Astrocyte of the hippocampus (primary cell): ENCODE data around the gene RNF175.

Experiments
- DNase-seq: peaks from one replicate; pipeline ENCODE4 v3.0.0; 2011; ENCODE audit warnings: low read depth, low spot score

The RNF175 gene

DNA sequence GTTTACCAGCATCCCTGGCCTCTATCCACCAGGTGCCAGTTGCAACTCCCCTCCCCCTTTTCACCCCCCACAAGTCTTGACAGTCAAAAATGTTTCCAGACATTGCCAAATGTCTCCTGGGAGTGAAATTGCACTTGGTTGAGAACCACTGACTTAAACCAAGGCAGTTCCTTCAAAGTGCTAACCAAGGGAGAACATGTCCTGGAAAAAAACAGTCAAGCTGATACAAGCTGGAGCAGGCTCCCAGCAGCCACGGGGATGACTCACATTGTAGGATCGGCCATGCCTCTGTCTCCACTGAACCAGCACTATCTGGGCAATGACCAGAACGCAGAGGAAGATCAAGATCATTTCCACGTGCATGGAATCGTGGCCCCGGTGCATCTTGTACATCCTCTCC, 11.4 kb downstream of the RNF175 start:
- peak; percentile 82 for DNase-seq

DNA sequence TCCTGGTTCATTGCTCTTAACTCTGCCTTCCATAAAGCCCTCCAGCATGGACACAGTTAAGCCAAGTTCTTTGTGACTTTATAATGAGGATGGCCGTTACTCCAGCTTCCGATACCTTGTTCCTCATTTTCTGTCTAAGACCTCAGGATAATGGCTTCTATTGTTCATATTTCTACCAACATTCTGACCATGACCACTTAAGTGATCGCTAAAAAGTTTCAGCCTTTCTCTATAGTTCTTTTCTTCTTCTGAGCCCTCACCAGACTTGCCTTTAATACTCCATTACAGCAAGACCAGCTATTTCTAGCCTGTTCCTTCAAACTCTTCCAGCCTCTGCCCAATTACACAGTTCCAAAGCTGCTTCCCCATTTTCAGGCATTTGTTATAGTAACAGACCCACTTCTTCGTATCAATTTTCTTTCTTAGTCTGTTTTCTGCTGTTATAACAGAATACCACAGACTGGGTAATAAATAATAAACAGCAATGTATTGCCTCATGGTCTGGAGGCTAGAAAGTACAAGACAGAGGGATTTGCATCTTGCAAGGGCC, 12.3 kb downstream of the RNF175 start:
- DNase-seq, result no peak

DNA sequence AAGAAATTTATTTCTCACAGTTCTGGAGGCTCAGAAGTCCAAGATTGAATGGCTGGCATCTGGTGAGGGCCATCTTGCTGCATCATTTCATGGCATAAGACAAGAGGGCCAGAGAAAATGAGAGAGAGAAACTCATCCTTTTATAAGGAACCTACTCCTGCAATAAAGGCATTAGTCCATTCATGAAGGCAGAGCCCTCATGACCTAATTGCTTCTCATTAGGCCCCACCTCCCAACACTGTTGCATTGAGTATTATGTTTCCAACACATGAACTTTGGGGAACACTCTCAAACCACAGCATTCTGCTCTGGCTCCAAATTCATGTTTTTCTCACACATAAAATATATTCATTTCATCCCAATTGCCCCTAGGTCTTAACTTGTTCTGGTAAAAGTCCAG, 14.2 kb downstream of the RNF175 start:
- DNase-seq, result no peak

DNA sequence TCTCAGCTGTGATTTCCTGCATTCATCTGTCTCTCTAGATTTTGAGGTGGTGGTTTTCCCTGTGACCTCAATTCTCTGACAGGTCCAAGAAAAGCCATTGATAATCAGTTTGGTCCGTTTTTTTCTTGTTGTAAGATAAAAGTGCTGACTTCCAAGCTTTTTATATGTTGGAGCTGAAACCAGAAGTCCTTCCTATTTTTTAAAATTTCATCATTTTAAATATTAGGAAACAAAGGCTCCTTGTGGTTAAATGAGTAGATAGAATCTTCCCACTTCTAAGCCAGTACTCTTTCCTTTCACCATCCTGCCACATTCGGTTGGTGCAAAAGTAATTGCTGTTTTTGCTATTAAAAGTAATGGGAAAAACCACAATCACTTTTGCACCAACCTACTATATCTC, 18.3 kb downstream of the RNF175 start:
- DNase-seq, result no peak

DNA sequence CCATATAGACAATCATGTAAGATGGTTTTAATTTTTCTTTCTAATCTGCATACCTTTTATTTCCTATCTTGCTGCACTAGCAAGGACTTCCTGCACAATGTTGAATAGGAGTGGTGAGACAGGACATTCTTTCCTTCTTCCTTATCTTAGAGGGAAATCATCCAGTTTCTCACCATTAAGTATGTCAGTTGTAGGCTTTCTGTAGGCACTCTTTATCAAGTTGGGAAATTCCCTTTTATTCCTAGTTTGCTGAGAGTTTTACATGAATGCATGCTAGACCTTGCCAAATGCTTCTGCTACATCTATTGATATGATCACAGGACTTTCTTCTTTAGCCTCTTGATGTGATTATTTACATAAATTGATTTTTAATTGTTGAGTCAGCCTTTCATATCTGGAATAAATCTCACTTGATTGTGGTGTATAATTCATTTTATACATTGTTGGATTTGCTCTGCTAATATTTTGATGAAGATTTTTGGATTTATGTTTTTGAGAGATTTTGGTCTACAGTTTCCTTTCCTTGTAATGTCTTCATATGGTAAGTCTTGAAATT, 23.8 kb downstream of the RNF175 start:
- DNase-seq, result no peak

DNA sequence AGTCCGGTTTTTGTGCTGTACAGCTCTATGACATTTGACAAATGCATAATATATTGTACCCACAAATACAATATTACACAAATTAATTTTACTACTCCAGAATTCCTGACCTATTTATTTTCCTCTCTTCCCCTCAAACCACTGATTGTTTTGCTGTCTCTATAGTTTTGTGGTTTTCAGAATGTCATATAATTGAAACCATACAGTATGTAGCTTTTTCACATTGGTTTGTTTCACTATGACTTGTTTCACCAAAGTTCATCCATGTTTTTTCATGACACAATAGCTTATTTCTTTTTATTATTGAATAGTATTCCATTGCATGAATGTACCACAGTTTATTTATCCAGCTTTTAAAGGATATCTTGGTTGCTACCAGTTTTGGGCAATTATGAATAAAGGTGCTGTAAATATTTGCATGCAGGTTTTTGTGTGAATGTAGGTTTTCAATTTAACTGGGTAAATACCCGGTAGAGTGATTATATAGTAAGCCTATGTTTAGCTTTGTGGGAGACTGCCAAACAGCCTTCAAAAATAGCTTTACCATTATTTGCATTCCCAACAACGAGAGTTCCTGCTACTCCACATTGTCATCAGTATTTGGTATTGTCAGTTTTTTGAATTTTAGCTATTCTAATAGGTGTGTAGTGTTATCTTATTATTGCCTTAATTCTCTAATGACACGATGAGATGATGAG, 25.9 kb downstream of the RNF175 start:
- no peak for DNase-seq

DNA sequence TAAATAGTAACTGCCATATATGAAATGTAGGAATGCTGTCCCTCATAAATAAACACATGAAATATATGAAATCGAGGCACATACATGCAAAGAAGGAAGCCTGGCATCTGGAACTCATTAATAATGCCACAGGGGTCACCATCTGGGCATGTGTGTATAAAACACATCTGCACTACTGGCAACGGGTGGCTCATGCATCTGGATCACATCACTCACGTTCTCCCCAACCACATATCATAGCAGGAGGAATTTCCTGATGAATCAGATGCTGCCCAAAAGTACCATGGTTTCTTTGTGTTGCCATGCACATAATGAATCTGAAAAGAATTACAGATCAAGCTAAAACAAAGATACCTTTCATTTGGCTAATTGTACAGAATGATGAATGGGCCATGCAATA, 28.6 kb downstream of the RNF175 start:
- peak; percentile 52 for DNase-seq

DNA sequence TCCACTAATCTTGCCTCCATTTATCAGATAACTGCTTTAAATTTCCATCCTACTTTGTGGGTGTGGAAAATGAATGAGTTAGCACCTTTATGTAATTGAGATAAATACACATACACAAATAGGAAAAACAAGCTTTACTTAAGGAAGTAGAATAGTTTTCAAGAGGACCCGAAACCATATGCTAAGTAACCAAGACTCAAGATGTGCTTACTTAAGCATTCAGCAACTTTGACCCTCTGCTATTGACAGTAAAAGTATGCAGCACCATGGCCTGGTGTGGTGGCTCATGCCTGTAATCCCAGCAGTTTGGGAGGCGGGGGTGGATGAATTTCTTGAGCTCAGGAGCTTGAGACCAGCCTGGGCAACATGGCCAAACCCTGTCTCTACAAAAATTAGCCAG, 29.9 kb downstream of the RNF175 start:
- DNase-seq, result no peak

DNA sequence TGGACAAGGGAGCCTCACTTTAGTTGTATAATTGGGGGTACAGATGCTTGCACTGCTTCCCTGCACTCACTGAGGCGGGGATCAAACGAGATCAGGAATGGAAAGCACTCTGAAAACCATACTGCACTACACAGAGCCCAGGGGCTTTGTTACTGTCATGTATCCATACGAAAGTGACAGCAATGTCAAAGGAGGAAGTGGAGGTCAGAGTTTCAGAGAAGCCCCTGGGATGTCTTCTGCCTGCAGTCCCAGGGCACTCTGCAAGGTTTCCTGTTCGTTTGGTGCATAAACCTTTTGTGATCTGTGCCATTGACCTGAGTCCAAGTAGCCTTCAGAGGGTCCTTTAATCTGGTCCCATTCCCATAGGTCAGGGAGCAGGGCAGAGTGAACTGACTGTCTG, 31.2 kb downstream of the RNF175 start:
- no peak for DNase-seq

DNA sequence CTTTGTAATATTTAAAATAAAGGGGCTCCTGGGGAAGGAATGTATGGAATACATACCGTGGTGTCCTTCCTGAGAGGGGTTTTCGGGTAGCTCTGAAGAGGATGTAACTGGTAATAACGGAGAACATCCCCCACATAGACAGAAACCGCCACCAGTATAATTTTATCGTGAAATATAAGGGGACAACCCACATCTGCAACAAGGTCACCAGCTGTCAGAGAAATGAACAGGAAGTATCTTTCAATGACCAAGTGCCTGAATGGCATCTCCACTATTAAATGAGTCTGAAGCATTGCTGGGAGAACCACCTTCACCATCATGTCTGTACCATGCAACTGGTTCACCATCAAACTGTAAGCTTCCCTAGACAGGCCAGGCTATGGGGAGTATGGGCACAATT, 31.7 kb downstream of the RNF175 start:
- no peak for DNase-seq

DNA sequence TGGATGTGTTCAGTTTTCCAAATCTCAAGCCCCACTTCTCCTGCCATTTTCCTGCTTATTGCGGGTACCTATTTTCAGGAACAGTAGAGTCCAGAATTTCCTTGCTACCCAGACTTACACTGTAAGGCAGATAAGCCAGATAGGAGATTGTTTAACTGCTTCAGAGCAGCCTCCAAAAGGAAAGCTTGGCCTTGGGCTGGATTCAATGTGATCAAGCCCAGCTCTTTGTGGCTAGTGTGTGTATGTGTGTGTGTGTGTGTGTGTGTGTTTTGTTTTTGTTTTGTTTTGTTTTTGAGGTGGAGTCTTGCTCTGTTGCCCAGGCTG, 34.0 kb downstream of the RNF175 start:
- no peak for DNase-seq

DNA sequence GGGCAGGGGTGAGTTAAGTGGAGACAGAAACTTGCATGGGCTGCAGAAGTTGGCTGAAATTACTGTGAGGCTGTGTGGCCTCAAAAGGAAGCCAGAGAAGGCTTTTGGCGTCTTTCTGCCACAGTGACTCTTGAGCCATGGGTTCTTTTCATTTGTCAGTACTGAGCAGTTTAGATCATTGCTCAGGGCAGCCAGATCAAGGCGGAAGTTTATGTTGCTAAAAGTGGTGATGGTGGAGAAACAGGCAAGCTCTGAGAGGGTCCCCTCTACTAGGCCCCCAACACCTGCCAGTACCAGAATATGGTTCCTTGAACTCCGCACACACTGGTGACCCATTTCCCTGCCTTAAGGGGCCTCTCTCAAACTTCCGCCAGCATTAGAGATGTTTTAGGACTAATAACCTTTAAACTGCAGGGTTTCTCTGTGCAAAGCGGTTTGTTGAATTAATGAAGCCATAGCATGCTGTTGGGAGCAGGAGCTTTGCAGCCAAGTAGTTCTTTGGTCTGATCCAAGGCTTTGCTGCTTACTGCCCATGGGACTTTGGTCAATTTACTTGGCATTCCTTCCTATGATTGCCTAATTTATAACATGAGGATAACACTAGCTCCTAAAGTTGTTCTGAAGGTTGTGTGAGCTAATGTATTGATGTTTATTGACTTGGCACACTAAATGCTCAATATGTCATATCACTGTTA, 34.5 kb downstream of the RNF175 start:
- no peak for DNase-seq

DNA sequence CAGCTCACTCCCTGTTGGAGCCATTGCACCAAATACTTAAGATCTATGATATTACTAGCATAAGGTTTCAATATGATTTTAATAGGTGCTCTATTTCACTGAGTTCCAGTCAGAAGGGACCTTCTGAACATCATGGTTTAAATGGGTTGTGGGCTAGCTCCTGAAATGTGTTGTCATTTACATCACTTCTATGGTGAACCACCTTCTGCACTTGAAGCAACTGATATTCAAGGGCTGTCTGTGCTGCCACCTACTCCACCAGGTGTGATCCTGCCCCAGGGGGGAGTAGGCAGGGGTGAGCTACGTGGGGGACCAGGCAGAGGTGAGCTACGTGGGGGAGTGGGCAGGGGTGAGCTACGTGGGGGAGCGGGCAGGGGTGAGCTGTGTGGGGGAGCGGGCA, 35.2 kb downstream of the RNF175 start:
- no peak for DNase-seq

DNA sequence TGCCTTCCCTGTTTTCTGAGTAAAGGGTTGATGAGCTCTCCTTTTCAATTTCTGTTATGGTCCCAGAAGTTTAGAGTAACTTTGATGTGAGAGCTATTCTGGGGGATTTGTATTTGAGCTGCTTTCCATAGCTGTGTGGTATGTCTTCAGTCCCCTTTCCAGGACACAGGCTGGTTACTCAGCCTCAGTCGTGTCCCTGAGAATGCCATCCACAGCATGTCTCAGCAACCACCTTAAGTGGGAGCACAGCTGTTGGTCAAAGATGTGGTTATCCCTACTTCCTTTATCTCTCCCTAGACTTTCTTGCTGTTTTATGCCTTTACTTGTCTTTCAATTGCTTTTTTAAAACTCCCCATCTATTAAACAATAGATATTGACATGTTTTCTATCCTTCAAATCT, 37.8 kb downstream of the RNF175 start:
- DNase-seq, result no peak

DNA sequence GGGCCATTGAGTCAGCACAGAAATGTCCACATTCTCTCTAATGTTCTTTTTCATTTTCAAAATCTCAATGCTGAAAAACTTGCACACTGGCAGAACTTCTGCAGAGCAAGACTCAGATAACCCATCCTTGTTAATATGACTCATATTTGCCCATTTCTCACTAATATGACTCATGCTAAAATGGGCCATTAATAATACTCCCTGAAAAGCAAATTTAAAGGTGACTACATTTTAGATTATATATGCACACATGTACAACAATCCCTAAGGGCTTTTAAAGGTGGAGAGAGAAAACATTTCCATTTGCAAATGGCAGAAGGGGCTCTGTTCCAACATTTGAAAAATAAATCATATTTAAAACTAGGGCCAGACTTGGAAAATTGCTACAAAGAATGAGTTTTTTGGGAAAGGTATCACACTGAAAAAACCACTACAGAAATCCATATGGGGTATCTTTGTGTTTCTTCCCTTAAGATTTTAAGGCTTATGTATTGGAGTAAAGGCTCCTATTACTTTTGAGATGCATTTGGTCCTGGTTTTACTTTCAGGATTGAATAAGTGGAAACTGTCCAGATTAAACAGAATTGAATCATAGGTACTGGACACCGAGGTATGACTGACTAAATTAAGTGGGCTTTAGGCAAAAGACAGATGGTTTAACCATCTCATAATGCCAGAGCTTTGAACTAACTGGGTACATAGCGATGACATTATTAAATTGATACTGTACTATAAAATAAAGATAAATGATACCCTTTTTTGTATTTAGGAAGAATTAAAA, 45.8 kb downstream of the RNF175 start:
- DNase-seq, result no peak

DNA sequence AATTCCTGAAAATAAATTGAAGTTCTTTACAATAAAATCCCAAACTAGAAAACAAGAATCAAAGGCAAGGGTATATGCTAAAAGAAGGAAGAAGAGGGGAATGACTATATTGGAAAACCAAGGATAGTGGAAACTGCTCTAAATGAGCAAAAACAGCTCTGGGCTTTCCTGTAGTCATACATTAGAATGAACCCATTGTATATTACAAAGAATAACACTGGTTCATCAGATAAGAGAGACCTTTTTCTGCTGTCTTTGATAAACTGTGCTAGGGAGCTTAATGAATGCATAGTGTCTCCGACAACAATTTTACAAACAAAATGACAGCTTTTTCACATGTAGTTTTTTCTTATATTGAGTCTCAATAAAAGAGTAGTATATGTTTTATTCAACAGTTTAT, 49.1 kb downstream of the RNF175 start:
- DNase-seq, result no peak

DNA sequence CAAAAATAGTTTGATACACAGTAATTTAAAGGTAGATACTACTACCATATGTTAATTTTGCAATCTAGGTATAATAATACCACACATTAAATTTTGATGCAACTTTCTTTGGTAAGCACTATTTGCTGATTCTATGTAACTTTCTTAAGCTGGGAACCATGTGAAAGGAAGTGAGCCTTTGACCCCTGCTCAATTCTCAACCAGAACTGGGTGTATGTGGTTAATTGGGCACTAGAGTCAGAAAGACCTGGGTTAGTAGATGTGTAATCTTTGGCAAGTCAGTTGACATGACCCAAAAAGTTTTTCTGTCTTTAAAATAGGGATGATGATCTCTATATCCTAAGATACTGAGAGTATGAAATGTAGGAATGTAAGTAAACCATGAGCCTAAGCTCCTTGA, 53.3 kb downstream of the RNF175 start:
- no peak for DNase-seq

DNA sequence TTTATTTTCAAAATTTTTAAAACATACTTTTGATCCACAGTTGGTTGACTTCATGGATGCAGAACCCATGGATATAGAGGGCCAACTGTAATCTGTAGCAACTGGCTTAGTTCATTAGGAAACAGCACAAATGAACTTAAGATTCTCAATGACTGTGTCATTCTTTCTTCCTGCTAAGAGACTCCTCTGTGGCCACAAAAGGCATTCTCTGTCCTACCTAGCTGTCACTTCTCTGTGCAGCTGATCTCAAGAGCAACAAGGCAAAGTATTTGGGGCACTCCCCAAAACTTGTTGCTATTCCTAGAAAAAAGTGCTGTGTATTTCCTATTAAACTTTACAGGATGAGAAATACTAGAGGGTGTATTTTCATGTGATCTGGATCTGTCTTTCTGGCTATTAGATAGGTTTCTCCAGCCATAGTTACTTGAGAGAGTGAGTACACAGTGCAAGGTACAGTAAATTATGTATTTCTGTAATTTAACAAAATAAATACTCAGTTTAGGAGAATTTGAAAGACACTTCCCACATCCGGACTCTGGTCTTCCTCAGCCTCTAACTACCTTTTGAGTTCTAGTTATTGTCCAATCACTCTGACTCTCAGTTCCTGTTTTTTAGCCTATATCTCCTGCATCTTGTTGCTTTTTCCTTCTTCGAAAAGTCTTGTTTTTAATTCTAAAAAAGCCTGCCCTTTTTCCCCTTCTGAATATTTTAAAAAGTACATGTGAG, 53.9 kb downstream of the RNF175 start:
- DNase-seq, result no peak

DNA sequence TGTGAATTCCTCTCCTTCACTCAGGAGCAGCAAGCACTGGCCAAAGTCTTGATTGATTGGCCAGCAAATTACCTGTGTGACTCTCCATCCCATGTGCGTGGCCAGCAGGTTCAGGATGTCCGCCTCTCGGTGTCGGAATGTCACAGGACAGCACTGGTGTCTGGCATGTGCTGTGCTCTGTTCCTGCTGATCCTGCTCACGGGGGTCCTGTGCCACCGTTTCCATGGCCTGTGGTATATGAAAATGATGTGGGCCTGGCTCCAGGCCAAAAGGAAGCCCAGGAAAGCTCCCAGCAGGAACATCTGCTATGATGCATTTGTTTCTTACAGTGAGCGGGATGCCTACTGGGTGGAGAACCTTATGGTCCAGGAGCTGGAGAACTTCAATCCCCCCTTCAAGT, 55.3 kb downstream of the RNF175 start:
- no peak for DNase-seq

DNA sequence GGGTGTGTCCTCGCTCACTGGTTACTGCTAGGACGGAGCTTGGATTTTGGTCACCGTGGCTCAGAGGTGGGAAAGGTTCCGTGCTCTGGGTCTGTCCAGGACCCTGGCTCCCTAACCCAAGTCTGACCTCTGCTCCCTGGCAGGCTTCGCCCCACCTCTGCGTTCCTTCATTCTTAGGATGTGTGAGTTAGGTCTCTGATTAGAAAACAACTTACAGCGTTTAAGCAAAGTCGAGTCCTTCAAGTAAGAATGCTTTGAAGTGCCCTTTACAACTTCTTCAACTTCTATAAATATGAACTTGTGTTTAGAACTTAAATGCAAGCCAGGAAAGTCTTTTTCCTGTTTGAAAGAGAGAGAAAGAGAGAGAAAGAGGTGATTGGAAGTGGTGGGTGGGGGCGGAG, 74.9 kb downstream of the RNF175 start:
- DNase-seq, result no peak

DNA sequence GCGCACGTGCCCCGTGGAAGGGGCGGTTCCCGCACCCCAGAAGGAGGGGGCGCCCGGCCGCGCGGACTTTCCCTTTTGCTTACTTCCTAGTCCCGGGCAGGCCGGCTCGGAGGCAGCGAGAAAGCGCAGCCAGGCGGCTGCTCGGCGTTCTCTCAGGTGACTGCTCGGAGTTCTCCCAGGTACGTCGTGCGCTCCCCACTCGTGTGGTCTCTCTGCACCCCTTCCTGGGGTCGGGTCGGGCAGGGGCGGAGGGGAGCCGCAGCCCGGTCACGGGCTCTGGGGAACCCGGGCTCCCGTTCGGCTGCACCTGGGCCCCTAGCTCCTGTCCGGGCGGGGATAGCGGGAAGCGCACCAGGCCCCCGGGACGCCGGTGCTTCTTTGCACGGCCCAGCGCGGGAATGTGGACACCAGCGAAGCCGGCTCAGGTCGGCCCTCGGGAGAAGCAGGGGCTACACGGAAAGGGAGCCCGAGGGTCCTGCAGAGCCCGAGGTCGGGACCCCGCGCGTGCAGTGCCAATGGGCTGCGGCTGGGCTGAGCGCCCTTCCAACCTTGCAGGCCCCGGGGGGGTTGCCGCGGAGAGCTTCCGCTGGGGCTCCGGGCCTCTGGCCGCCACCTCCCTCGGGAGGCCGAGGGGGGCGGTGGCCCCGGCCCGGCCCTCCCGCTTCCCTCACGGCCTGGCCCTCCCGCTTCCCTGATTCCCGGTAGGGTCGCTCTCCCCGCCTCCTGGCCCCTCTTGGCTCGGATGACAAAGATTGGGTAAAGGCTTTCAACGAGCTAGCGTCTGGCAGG, 75.4 kb downstream of the RNF175 start, which contains the start of gene TLR2:
Gene TLR2 (plus strand): TSS at position 99 of the 789 bp plus-strand sequence. CDS start 18,628 bp downstream, outside the sequence.
- peak; percentile 59 for DNase-seq
